Right lobe of liver (tissue), 6 donors: ENCODE data around the gene ART5. TPM values are rescaled to one million over a fixed set of nuclear protein-coding genes. Genes with fewer than 3 reads are reported as not detected.

ENCODE experiments used
- ATAC-seq, 4 donors: fragments of 200-7000 bp; cut with Tn5 transposase; one replicate each; pipeline ENCODE4 v1.9.1; 2020; ENCODE audit warnings: mild to moderate bottlenecking in 4 of 4, moderate library complexity in 4 of 4
- DNase-seq, 3 donors: peaks; one replicate each; pipeline ENCODE4 v3.0.0-alpha.2; 2020
- H3K27ac ChIP-seq, 3 donors: fragments of 200-600 bp; one replicate each; pipeline ENCODE4 v1.8.0; 2022
- H3K27me3 ChIP-seq, 2 donors: fragments of 200-600 bp; one replicate each; pipeline ENCODE4 v1.8.0; 2022
- H3K36me3 ChIP-seq, 4 donors: fragments of 200-600 bp; sonication (generic) in 1 of 4; one replicate each; pipeline versions ENCODE4 v1.5.1 to v1.8.0; 2017 to 2022; ENCODE audit warnings: control low read depth in 1 of 4
- H3K4me1 ChIP-seq, 4 donors: fragments of 200-600 bp; sonication (generic) in 1 of 4; one replicate each; pipeline versions ENCODE4 v1.5.1 to v1.8.0; 2017 to 2022; ENCODE audit warnings: control low read depth in 1 of 4
- H3K4me3 ChIP-seq, 3 donors: fragments of 200-600 bp; one replicate each; pipeline ENCODE4 v1.8.0; 2022
- H3K9me3 ChIP-seq, 4 donors: fragments of 200-600 bp; sonication (generic) in 1 of 4; one replicate each; pipeline versions ENCODE4 v1.5.1 to v1.8.0; 2017 to 2022; ENCODE audit warnings: control low read depth in 1 of 4
- CTCF ChIP-seq, 4 donors: fragments of 200-600 bp in 3 of 4; fragments of 450-650 bp in 1 of 4; IDR thresholded peaks; one replicate each; pipeline versions ENCODE4 v1.5.1 to v1.8.0; 2016 to 2022; ENCODE audit warnings: antibody characterized with exemption in 4 of 4, mild to moderate bottlenecking in 2 of 4
- POLR2A ChIP-seq: fragments of 450-650 bp; IDR thresholded peaks from one replicate; pipeline ENCODE4 v1.6.1; 2017; ENCODE audit warnings: antibody characterized with exemption, mild to moderate bottlenecking
- WGBS: methylation state at CpG from one replicate; pipeline ENCODE4 v1.1.6; 2018; ENCODE audit warnings: low coverage, low lambda C conversion rate; ENCODE audit not compliant: insufficient coverage; ENCODE audit errors: missing lambda C conversion rate; 5-methylcytosine and 5-hydroxymethylcytosine counted together
- intact Hi-C, 2 donors: fragments of 100-400 bp; cut with DNase I; formaldehyde crosslinking; loops; one replicate each; pipeline versions ENCODE4 v1.11.2 to v1.14.1; 2022
- total RNA-seq, 6 experiments: library from RNA; depleted of rRNA in 2 of 6; stranded (reverse); fragments of >200 nt in 2 of 6; fragmentation: NEBNext Ultra II Directional in 3 of 6; extraction: Animal tissue kit (Norgen Biotek cat#: 25700) in 3 of 6; gene quantifications; one replicate each; pipeline versions ENCODE4 v1.1.0 to v1.2.4, GENCODE V29; 2016 to 2023
- donor health status: DM: no; HTN: yes; CAD: no.
- donor health status: DM: no; HTN: no; CAD: no.
- donor health status: DM: no; HTN: no; CAD: no.
- donor health status: DM: no; HTN: yes; CAD: no.
- donor health status: DM: no; HTN: yes; CAD: no.

Gene ART5
- total RNA-seq, 6 experiments from 2014 or later: 0.35 to 0.59 TPM; not detected in 4

- 89% methylated on average over 1 of the region's 1 CpG for WGBS
These were observed 32.4 kb upstream of the ART5 start for GRCh38 chr11:3674189-3674588.

GRCh38 chr11:3671334-3672254, 29.8 kb upstream of the ART5 start, which contains the start of gene CHRNA10:
Gene CHRNA10 (minus strand): TSS chr11:3671384. CDS start chr11:3671312, 72 bp downstream.
- Histone ChIP-seq H3K27me3 (no peaks in the 10 kb centered on the region), H3K9me3 (no peaks in the 10 kb centered on the region), H3K27ac (no peak within 1 kb of the TSS), H3K36me3 (peaks cover 5 to 40% (median 22%) of the 10 kb centered on the region in 4 donors), H3K4me3 (no peak within 1 kb of the TSS), H3K4me1 (no peaks in the 10 kb centered on the region)
- no peak for ATAC-seq
- no peak for DNase-seq
- no peak for TF ChIP-seq CTCF (IDR thresholded peaks at IDR 0.05)
- TF ChIP-seq POLR2A: no peak
- 86% methylated on average over 8 of the region's 9 CpGs for WGBS
- intact Hi-C loops: no loop called here

More at GRCh38 chr11:3674189-3674588, 32.4 kb upstream of the ART5 start:
- DNase-seq (no peak), ATAC-seq (peak in 1 of 4 donors; percentile 13)
- Histone ChIP-seq H3K27ac (no peak overlapping the region), H3K36me3 (peaks cover 5 to 63% (median 27%) of the 10 kb centered on the region in 4 donors), H3K4me3 (no peak overlapping the region), H3K9me3 (no peaks in the 10 kb centered on the region), H3K27me3 (no peaks in the 10 kb centered on the region), H3K4me1 (no peaks in the 10 kb centered on the region)
- no peak for TF ChIP-seq CTCF (IDR thresholded peaks at IDR 0.05)
- no peak for TF ChIP-seq POLR2A
- intact Hi-C loops: no loop called here

- ATAC-seq (peak in 1 of 4 donors; percentile 23), DNase-seq (no peak)
- no peaks in the 10 kb centered on the region for H3K4me1 ChIP-seq
- no peak overlapping the region for H3K4me3 ChIP-seq
- no peaks in the 10 kb centered on the region for H3K9me3 ChIP-seq
- TF ChIP-seq POLR2A (no peak), CTCF (IDR thresholded peaks at IDR 0.05) (no peak)
- no peak overlapping the region for H3K27ac ChIP-seq
- intact Hi-C loops: no loop called here
- H3K27me3 ChIP-seq: no peaks in the 10 kb centered on the region
- WGBS: 88% methylated on average over 3 of the region's 5 CpGs
- peaks cover 0 to 22% (median 7%) of the 10 kb centered on the region in 4 donors for H3K36me3 ChIP-seq
These were observed 28.0 kb upstream of the ART5 start for GRCh38 chr11:3669742-3670183.

GRCh38 chr11:3669128-3669527, 27.3 kb upstream of the ART5 start:
- H3K36me3 ChIP-seq: peaks cover 0 to 15% (median 5%) of the 10 kb centered on the region in 4 donors

More at GRCh38 chr11:3669128-3669527, 27.3 kb upstream of the ART5 start:
- no CpG with 5 or more reads among the region's 7 CpGs for WGBS
- no peak for ATAC-seq
- H3K27me3 ChIP-seq: no peaks in the 10 kb centered on the region
- no peaks in the 10 kb centered on the region for H3K4me1 ChIP-seq
- no peak for DNase-seq
- H3K4me3 ChIP-seq: no peak overlapping the region
- no peak overlapping the region for H3K27ac ChIP-seq
- intact Hi-C loops: no loop called here
- H3K9me3 ChIP-seq: no peaks in the 10 kb centered on the region
- TF ChIP-seq POLR2A: no peak
- no peak for TF ChIP-seq CTCF (IDR thresholded peaks at IDR 0.05)
